Globus pallidus (tissue), 1 donor: ENCODE data around the gene NTN5.
A peak's percentile ranks its signal among the peaks of the same experiment; 100 is the strongest.
"Not testable (repeated sequence)": the region's sequence is repeated elsewhere in the genome, so short reads cannot be mapped to it uniquely, and the experiment has no call there.

ENCODE experiments used
- DNase-seq: peaks from one replicate; pipeline ENCODE4 v3.0.0-alpha.2; 2015; ENCODE audit warnings: low spot score

Gene NTN5

GRCh38 chr19:48669903-48670668 is 2.7 kb downstream of the NTN5 start:
- DNase-seq: no peak

GRCh38 chr19:48668761-48669160 is 4.1 kb downstream of the NTN5 start:
- DNase-seq: no peak

- DNase-seq: no peak
These were observed 4.5 kb downstream of the NTN5 start for GRCh38 chr19:48668332-48668731.

DNA sequence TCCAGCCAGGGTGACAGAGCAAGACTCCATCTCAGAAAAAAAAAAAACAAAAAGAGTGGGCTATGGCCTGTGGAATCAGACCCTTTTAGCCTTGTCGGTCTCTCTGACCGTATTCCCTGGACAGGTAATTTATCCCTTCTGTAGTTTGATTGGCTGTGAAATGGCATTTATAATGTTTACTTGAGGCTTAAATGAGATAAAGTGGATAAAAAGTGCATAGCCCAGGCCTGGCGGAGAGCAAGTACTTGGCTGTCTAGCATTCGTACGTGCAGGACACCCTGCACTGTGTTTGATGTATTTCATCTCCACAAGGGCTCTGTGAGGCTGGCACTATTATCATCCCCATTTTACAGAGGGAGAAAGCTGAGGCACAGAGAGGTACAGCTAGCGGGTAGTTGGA is 7.0 kb downstream of the NTN5 start:
- no peak for DNase-seq

DNA sequence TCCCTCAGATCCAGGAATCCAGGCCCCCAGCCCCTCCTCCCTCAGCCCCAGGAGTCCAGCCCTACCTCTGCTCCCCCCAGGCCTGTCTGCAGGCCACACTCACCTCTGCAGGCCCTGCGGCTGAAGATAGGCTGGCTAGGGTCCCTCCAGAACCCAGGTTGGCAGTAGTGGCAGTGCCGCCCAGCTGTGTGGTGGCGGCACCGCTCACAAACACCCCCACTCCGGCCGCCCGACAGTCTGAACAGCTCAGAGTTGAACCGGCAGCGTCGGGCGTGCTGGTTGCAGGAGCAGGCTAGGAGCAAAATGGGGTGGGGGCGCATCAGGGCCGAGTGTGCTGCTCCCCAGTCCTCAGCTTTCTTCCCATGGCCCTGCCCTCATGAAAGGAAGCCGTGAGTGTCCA is 8.3 kb downstream of the NTN5 start:
- no peak for DNase-seq

GRCh38 chr19:48663667-48664066 is 9.2 kb downstream of the NTN5 start:
- DNase-seq: no peak

GRCh38 chr19:48661711-48662090 is 11.1 kb downstream of the NTN5 start:
- DNase-seq: no peak

DNA sequence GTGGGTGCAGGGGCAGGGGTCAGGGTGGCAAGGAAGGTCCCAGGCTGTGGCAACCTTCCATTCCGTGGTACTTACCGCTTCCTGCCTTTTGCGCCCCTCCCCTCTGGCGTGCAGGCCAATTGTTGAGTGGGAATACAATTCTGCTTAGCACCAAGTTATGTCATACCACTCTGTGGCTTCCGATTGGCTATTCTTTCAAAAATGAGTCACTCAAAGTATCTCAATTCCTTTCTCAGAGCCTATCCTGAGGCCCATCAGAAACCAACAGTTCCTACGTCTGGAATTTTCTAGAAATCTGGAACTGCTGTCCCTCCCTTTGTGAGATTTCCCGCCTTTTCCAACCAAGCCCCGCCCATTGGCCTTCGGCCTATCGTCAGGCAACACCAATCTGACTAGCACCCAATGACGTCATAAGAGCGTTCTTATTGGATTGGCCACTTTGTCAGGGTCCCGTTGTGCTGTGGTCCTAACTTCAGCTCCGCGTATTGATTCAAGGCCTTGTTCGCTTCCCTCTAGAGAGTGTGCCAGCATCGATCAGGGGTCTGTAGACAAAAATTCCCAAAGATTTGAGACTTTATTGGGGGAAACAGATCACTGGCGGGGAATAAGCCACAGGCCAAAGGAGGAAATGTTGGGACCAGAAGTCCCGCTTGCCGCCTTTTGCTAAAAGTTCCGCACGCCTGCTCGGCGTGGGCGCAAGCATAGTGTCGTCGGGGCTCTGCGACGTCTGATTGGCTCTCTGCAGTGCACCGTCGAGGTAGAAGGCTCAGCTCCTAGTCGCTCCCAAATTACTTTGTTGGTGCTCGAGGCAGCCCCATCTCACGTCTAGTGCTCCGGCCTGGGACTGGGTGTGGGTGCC is 11.7 kb downstream of the NTN5 start:
- DNase-seq: peak; percentile 83

DNA sequence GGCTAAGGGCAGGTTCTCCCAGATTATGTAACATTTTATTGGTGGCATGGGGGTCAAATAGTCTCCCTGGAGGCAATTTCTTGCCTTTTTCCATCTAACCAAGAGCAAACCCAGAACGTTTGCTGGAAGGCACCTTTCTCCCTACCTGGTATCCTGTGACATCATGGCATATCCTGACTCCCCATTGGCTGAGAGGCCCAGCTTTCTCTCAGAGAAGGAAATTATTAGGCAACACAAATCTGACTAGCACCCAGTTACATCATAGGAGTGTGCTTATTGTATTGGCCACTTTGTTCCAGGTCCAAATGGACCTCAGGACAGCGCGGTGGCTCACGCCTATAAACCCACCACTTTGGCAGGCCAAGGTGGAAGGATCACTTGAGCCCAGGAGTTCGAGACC is 13.0 kb downstream of the NTN5 start:
- DNase-seq: peak; percentile 24

- DNase-seq: no peak
These were observed 14.3 kb downstream of the NTN5 start for GRCh38 chr19:48658483-48658882.

GRCh38 chr19:48657828-48658227 is 15.0 kb downstream of the NTN5 start:
- DNase-seq: not testable (repeated sequence)

DNA sequence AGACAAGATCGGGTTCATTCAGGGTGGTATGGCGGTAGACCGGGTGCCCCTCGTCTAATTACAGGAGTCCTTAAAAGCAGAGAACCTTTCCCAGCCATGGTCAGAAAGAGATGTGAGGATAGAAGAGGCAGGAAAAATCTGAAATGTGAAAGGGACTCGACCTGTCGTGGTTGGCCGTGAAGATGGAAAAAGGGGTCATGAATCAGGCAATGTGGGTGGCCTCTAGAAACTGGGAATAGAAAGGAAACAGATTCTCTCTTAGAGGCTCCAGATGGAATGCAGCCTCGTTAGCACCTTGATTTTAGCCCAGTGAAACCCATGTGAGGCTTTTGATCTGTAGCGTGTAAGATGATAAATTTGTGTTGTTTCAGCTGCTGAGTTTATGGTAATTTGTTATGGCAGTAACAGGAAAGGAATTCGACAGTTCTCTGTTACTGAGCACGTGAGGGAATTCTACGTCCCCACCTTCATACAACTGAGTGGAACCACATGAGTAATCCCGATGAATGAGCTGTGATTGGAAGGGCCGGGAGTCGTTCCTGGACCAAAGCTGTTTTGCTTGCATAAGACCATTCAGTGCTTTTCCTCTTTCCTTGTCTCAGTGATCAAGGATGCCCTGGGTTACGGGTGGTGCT is 15.9 kb downstream of the NTN5 start:
- DNase-seq: no peak

- DNase-seq: no peak
These were observed 18.3 kb downstream of the NTN5 start for GRCh38 chr19:48654299-48655059.

GRCh38 chr19:48651683-48652048 is 21.2 kb downstream of the NTN5 start:
- DNase-seq: no peak

DNA sequence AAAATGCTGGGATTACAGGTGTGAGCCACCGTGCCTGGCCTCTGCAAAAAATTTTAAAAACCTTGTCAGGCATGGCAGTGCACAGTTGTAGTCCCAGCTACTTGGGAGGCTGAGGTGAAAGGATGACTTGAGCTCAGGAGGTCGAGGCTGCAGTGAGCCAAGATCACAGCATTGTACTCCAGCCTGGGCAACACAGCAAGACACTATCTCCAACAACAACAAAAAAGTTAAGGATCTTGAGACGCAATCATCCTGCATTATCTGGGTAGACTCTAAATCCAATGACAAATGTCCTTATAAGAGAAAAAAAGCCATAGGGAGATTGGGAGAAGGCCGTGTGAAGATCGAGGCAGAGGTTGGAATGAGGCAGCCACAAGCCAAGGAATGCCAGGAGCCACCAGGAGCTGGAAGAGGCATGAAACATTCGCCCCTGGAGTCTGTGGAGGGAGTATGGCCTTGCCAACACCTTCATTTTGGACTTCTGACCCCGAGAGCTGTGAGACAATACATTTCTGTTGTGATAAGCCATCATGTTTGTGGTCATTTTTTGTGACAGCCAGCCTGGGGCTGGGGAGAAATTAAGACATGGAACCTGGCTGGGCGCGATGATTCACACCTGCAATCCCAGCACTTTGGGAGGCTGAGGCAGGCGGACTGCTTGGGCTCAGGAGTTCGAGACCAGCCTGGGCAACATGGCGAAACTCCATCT is 21.7 kb downstream of the NTN5 start:
- DNase-seq: no peak

- DNase-seq: no peak
These were observed 24.7 kb downstream of the NTN5 start for GRCh38 chr19:48648134-48648533.

- no peak for DNase-seq
These were observed 26.0 kb downstream of the NTN5 start for GRCh38 chr19:48646722-48647216.

- peak; percentile 89 for DNase-seq
These were observed 26.7 kb downstream of the NTN5 start, which contains the start of gene CA11 for GRCh38 chr19:48646001-48646721. TSS of gene CA11 (minus strand) at chr19:48646187. CDS start at chr19:48645632, 555 bp downstream.

DNA sequence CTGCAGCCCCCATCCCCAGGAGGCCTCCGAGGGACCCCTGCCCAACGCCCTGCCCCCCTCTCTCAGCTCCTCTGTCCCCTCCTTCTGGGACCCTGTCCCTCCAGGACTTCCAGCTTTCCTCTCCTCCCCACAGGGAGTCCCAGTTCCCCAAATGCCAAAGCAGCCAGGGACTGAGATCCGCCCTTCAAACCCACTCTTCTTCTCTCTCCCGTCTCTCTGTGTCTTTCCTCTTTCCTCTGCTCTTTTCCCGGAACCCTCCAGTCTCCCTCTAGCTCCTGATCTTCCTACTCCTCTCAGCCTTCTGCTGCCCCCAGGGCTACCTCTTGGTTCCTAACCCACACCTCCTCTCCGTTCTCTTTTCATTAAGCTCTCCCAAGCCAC is 27.2 kb downstream of the NTN5 start:
- DNase-seq: no peak

GRCh38 chr19:48644839-48645619 is 27.8 kb downstream of the NTN5 start:
- peak; percentile 91 for DNase-seq
